ENCODE measurements around the gene PDSS2.

Gene PDSS2

GRCh38 chr6:107342144-107342543, 117.2 kb downstream of the PDSS2 start:
- Histone ChIP-seq H3K27me3 (ENCODE audit: insufficient read depth, low read length) (no peaks in the 10 kb centered on the region), H3K79me2 (ENCODE audit: control insufficient read depth, insufficient read depth, low read length, poor library complexity) (no peaks in the 10 kb centered on the region), H4K8ac (ENCODE audit: low read depth, low read length) (no peak overlapping the region), H3K14ac (ENCODE audit: low read length) (no peak overlapping the region), H2BK5ac (ENCODE audit: low read depth, low read length, poor library complexity) (no peak overlapping the region), H3K9me3 (ENCODE audit: insufficient read depth, low read depth, low read length) (no peaks in the 10 kb centered on the region), H3K27ac (ENCODE audit: low read depth, low read length) (no peak overlapping the region), H2BK120ac (ENCODE audit: insufficient read depth, low read length, poor library complexity) (no peak overlapping the region), H3K23ac (ENCODE audit: low read length) (no peak overlapping the region), H2AFZ (ENCODE audit: insufficient read depth, low read length, poor library complexity) (no peak overlapping the region), H3K36me3 (ENCODE audit: control insufficient read depth in 1 of 2, insufficient read depth in 2 of 2, low read length in 2 of 2) (no peaks in the 10 kb centered on the region), H4K12ac (ENCODE audit: low read depth, low read length) (no peak overlapping the region), H3K18ac (ENCODE audit: low read length) (no peak overlapping the region), H3K4me1 (ENCODE audit: control insufficient read depth in 1 of 2, insufficient read depth in 2 of 2, low read length in 2 of 2) (no peaks in the 10 kb centered on the region), H3K9ac (ENCODE audit: low read length) (no peak overlapping the region), H2AK5ac (ENCODE audit: low read length) (no peak overlapping the region), H3K4me3 (ENCODE audit: low read depth, low read length) (no peak overlapping the region), H2BK12ac (ENCODE audit: low read length) (no peak overlapping the region), H3K4me2 (ENCODE audit: low read length) (no peak overlapping the region), H4K91ac (ENCODE audit: low read depth, low read length) (no peak overlapping the region), H3K4ac (ENCODE audit: low read depth, low read length) (no peak overlapping the region), H3K79me1 (ENCODE audit: low read length) (no peaks in the 10 kb centered on the region)
- no peak for DNase-seq
- no CpG with 5 or more reads among the region's 2 CpGs for WGBS (ENCODE audit: extremely low coverage, insufficient coverage, insufficient read length)

GRCh38 chr6:107340881-107341280, 118.5 kb downstream of the PDSS2 start:
- Histone ChIP-seq H3K79me1 (ENCODE audit: low read length) (no peaks in the 10 kb centered on the region), H3K4me2 (ENCODE audit: low read length) (no peak overlapping the region), H3K23ac (ENCODE audit: low read length) (no peak overlapping the region), H3K4ac (ENCODE audit: low read depth, low read length) (no peak overlapping the region), H2BK120ac (ENCODE audit: insufficient read depth, low read length, poor library complexity) (no peak overlapping the region), H3K4me1 (ENCODE audit: control insufficient read depth in 1 of 2, insufficient read depth in 2 of 2, low read length in 2 of 2) (no peaks in the 10 kb centered on the region), H3K18ac (ENCODE audit: low read length) (no peak overlapping the region), H4K91ac (ENCODE audit: low read depth, low read length) (no peak overlapping the region), H3K27me3 (ENCODE audit: insufficient read depth, low read length) (no peaks in the 10 kb centered on the region), H3K79me2 (ENCODE audit: control insufficient read depth, insufficient read depth, low read length, poor library complexity) (no peaks in the 10 kb centered on the region), H4K12ac (ENCODE audit: low read depth, low read length) (no peak overlapping the region), H3K36me3 (ENCODE audit: control insufficient read depth in 1 of 2, insufficient read depth in 2 of 2, low read length in 2 of 2) (no peaks in the 10 kb centered on the region), H3K9me3 (ENCODE audit: insufficient read depth, low read depth, low read length) (no peaks in the 10 kb centered on the region), H4K8ac (ENCODE audit: low read depth, low read length) (no peak overlapping the region), H2AFZ (ENCODE audit: insufficient read depth, low read length, poor library complexity) (no peak overlapping the region), H3K4me3 (ENCODE audit: low read depth, low read length) (no peak overlapping the region), H2BK12ac (ENCODE audit: low read length) (no peak overlapping the region), H2AK5ac (ENCODE audit: low read length) (no peak overlapping the region), H3K27ac (ENCODE audit: low read depth, low read length) (no peak overlapping the region), H3K9ac (ENCODE audit: low read length) (no peak overlapping the region), H3K14ac (ENCODE audit: low read length) (no peak overlapping the region), H2BK5ac (ENCODE audit: low read depth, low read length, poor library complexity) (no peak overlapping the region)
- no CpG with 5 or more reads among the region's 1 CpG for WGBS (ENCODE audit: extremely low coverage, insufficient coverage, insufficient read length)
- DNase-seq, result no peak

GRCh38 chr6:107337191-107337741, 122.1 kb downstream of the PDSS2 start:
- Histone ChIP-seq H3K23ac (ENCODE audit: low read length) (no peak overlapping the region), H3K4me2 (ENCODE audit: low read length) (no peak overlapping the region), H3K27me3 (ENCODE audit: insufficient read depth, low read length) (no peaks in the 10 kb centered on the region), H2BK5ac (ENCODE audit: low read depth, low read length, poor library complexity) (no peak overlapping the region), H3K9me3 (ENCODE audit: insufficient read depth, low read depth, low read length) (no peaks in the 10 kb centered on the region), H2BK12ac (ENCODE audit: low read length) (no peak overlapping the region), H2AFZ (ENCODE audit: insufficient read depth, low read length, poor library complexity) (no peak overlapping the region), H3K27ac (ENCODE audit: low read depth, low read length) (no peak overlapping the region), H3K14ac (ENCODE audit: low read length) (no peak overlapping the region), H3K36me3 (ENCODE audit: control insufficient read depth in 1 of 2, insufficient read depth in 2 of 2, low read length in 2 of 2) (no peaks in the 10 kb centered on the region), H4K8ac (ENCODE audit: low read depth, low read length) (no peak overlapping the region), H4K12ac (ENCODE audit: low read depth, low read length) (no peak overlapping the region), H3K18ac (ENCODE audit: low read length) (no peak overlapping the region), H3K79me1 (ENCODE audit: low read length) (no peaks in the 10 kb centered on the region), H3K4me1 (ENCODE audit: control insufficient read depth in 1 of 2, insufficient read depth in 2 of 2, low read length in 2 of 2) (no peaks in the 10 kb centered on the region), H3K4ac (ENCODE audit: low read depth, low read length) (no peak overlapping the region), H2AK5ac (ENCODE audit: low read length) (no peak overlapping the region), H2BK120ac (ENCODE audit: insufficient read depth, low read length, poor library complexity) (no peak overlapping the region), H3K79me2 (ENCODE audit: control insufficient read depth, insufficient read depth, low read length, poor library complexity) (no peaks in the 10 kb centered on the region), H3K9ac (ENCODE audit: low read length) (no peak overlapping the region), H3K4me3 (ENCODE audit: low read depth, low read length) (no peak overlapping the region), H4K91ac (ENCODE audit: low read depth, low read length) (no peak overlapping the region)
- no peak for DNase-seq

- H2BK5ac ChIP-seq (ENCODE audit: low read depth, low read length, poor library complexity), result no peak overlapping the region
- H2AFZ ChIP-seq (ENCODE audit: insufficient read depth, low read length, poor library complexity), result no peak overlapping the region
- H4K12ac ChIP-seq (ENCODE audit: low read depth, low read length), result no peak overlapping the region
- no peak overlapping the region for H3K4ac ChIP-seq (ENCODE audit: low read depth, low read length)
- no peaks in the 10 kb centered on the region for H3K79me2 ChIP-seq (ENCODE audit: control insufficient read depth, insufficient read depth, low read length, poor library complexity)
- H4K8ac ChIP-seq (ENCODE audit: low read depth, low read length), result no peak overlapping the region
- peak; percentile 79 to 88 for DNase-seq
- H3K14ac ChIP-seq (ENCODE audit: low read length), result no peak overlapping the region
- no peaks in the 10 kb centered on the region for H3K79me1 ChIP-seq (ENCODE audit: low read length)
- no peak overlapping the region for H2AK5ac ChIP-seq (ENCODE audit: low read length)
- no peak overlapping the region for H3K4me2 ChIP-seq (ENCODE audit: low read length)
- no peak overlapping the region for H2BK12ac ChIP-seq (ENCODE audit: low read length)
- no peak overlapping the region for H4K91ac ChIP-seq (ENCODE audit: low read depth, low read length)
- WGBS (ENCODE audit: extremely low coverage, insufficient coverage, insufficient read length), result no CpG with 5 or more reads among the region's 3 CpGs
- no peak overlapping the region for H3K4me3 ChIP-seq (ENCODE audit: low read depth, low read length)
- H3K27ac ChIP-seq (ENCODE audit: low read depth, low read length), result no peak overlapping the region
- no peak overlapping the region for H3K18ac ChIP-seq (ENCODE audit: low read length)
- H3K9me3 ChIP-seq (ENCODE audit: insufficient read depth, low read depth, low read length), result no peaks in the 10 kb centered on the region
- no peaks in the 10 kb centered on the region for H3K36me3 ChIP-seq (ENCODE audit: control insufficient read depth in 1 of 2, insufficient read depth in 2 of 2, low read length in 2 of 2)
- no peak overlapping the region for H3K23ac ChIP-seq (ENCODE audit: low read length)
- no peaks in the 10 kb centered on the region for H3K27me3 ChIP-seq (ENCODE audit: insufficient read depth, low read length)
- no peaks in the 10 kb centered on the region for H3K4me1 ChIP-seq (ENCODE audit: control insufficient read depth in 1 of 2, insufficient read depth in 2 of 2, low read length in 2 of 2)
- no peak overlapping the region for H3K9ac ChIP-seq (ENCODE audit: low read length)
- H2BK120ac ChIP-seq (ENCODE audit: insufficient read depth, low read length, poor library complexity), result no peak overlapping the region
Observed at GRCh38 chr6:107334026-107334425, 125.3 kb downstream of the PDSS2 start.
